ENCODE results near the gene SLN. TPM values are rescaled to one million over a fixed set of nuclear protein-coding genes. Genes with fewer than 3 reads are reported as not detected.

The SLN gene
- total and polyA plus RNA-seq, 9 of the 15 experiments (the other 6 are each of a cell fraction or from before 2014, with no cell fraction given): not detected

GRCh38 chr11:107752508-107752907 lies 40.7 kb upstream of the SLN start:
- Histone ChIP-seq H3K4me3 (no peak overlapping the region), H3K79me2 (ENCODE audit: control insufficient read depth, insufficient read depth, low read length) (no peaks in the 10 kb centered on the region), H4K20me1 (replicated peaks; ENCODE audit: control insufficient read depth, insufficient read depth, low read length) (no peaks in the 10 kb centered on the region), H2AFZ (ENCODE audit: low read depth, low read length) (no peak overlapping the region), H3K9ac (ENCODE audit: insufficient read depth in 1 of 2, low read depth in 2 of 2, low read length in 2 of 2) (no peak overlapping the region), H3K4me2 (ENCODE audit: insufficient read depth, low read length) (no peak overlapping the region), H3K4me1 (replicated peaks in 1 of 2; ENCODE audit: control insufficient read depth in 2 of 2, insufficient read depth in 2 of 2, low read length in 2 of 2) (no peaks in the 10 kb centered on the region), H3K9me3 (replicated peaks; ENCODE audit: control insufficient read depth, insufficient read depth, low read depth, low read length) (no peaks in the 10 kb centered on the region), H3K27me3 (ENCODE audit: control insufficient read depth in 2 of 2, insufficient read depth in 2 of 2, low read length in 2 of 2) (peaks cover 10 to 11% of the 10 kb centered on the region in 2 experiments; a peak in 4 of 5 replicates), H3K9me1 (ENCODE audit: control insufficient read depth, insufficient read depth, low read length) (no peaks in the 10 kb centered on the region), H3K27ac (ENCODE audit: extremely low read depth, low read depth, low read length) (no peak overlapping the region), H3K36me3 (ENCODE audit: control insufficient read depth, insufficient read depth, low read length) (no peaks in the 10 kb centered on the region)
- intact Hi-C loops (cut with micrococcal nuclease): no loop called here
- FAIRE-seq: no peak
- ChIA-PET POLR2A (interaction anchor here (0.7 kb wide), 1 partner anchor 9 kb away, joined by 3 read pairs; no protein-coding TSS in a partner anchor), CTCF (ENCODE audit: low intra/inter-chr PET ratio) (no interaction called here)
- BruUV-seq (replicated peaks): no TSS peak
- TF ChIP-seq TEAD4 (IDR thresholded peaks at IDR 0.05; ENCODE audit: low read length) (no peak), TEAD4 (CRISPR knock-in tag; IDR thresholded peaks at IDR 0.05; ENCODE audit: borderline replicate concordance) (no peak), MIER1 (IDR thresholded peaks at IDR 0.05; ENCODE audit: low read depth) (no peak), ZNF639 (CRISPR knock-in tag; conservative IDR thresholded peaks at IDR 0.05 in 1 of 2, IDR thresholded peaks at IDR 0.05 in 1 of 2) (no peak), MBD1 (CRISPR knock-in tag; IDR thresholded peaks at IDR 0.05) (no peak), MAFF (IDR thresholded peaks at IDR 0.05; ENCODE audit: low read length) (no peak), ZNF780A (CRISPR knock-in tag; IDR thresholded peaks at IDR 0.05) (no peak), TAF7 (tag; IDR thresholded peaks at IDR 0.05) (no peak), ZNF124 (CRISPR knock-in tag; IDR thresholded peaks at IDR 0.05) (no peak), MYNN (IDR thresholded peaks at IDR 0.05) (no peak), MYNN (CRISPR knock-in tag; IDR thresholded peaks at IDR 0.05) (no peak), ZBTB49 (CRISPR knock-in tag; IDR thresholded peaks at IDR 0.05; ENCODE audit: borderline replicate concordance) (no peak), FOXA3 (CRISPR knock-in tag; conservative IDR thresholded peaks at IDR 0.05 in 1 of 2, IDR thresholded peaks at IDR 0.05 in 1 of 2) (no peak), ZNF174 (CRISPR knock-in tag; IDR thresholded peaks at IDR 0.05) (no peak), CLOCK (CRISPR knock-in tag; IDR thresholded peaks at IDR 0.05; ENCODE audit: borderline replicate concordance) (no peak)
- 3% methylated on average over 5 of the region's 5 CpGs for WGBS (ENCODE audit: insufficient coverage, low coverage, missing lambda C conversion rate)
- no peak for DNase-seq (ENCODE audit: extremely low read depth in 1 of 4, low spot score in 3 of 4)
- no peak for ATAC-seq
- in situ Hi-C loops (cut with MboI): no loop called here
